KMS-11 (cell line): ENCODE results near the gene GATA6.

Experiments
- H2AFZ ChIP-seq: fragments of 200-600 bp; sonication (generic); 2 replicates; pipeline ENCODE4 v1.6.1; 2016; ENCODE audit warnings: antibody characterized with exemption, mixed run types, low read depth
- H3K27ac ChIP-seq: fragments of 200-600 bp; sonication (generic); 2 replicates; pipeline ENCODE4 v1.6.1; 2016; ENCODE audit warnings: mild to moderate bottlenecking, mixed run types
- H3K27me3 ChIP-seq: fragments of 200-600 bp; sonication (generic); 2 replicates; pipeline ENCODE4 v1.6.1; 2017; ENCODE audit warnings: mild to moderate bottlenecking, low read depth, mixed run types, moderate library complexity; ENCODE audit not compliant: insufficient read depth
- H3K36me3 ChIP-seq: fragments of 200-600 bp; sonication (generic); 2 replicates; pipeline ENCODE4 v1.6.1; 2017; ENCODE audit warnings: mild to moderate bottlenecking, mixed run types; ENCODE audit not compliant: insufficient read depth
- H3K4me1 ChIP-seq: fragments of 200-600 bp; sonication (generic); 2 replicates; pipeline ENCODE4 v1.6.1; 2016; ENCODE audit warnings: mild to moderate bottlenecking, low read depth, mixed run types; ENCODE audit not compliant: poor library complexity, severe bottlenecking
- H3K4me2 ChIP-seq: fragments of 200-600 bp; sonication (generic); 2 replicates; pipeline ENCODE4 v1.7.0; 2016; ENCODE audit warnings: mild to moderate bottlenecking, mixed run types
- H3K4me3 ChIP-seq: fragments of 200-600 bp; sonication (generic); IDR thresholded peaks from 2 replicates; pipeline ENCODE4 v1.6.1; 2017; ENCODE audit warnings: low read depth, low read length, mixed read lengths; ENCODE audit not compliant: insufficient read depth
- H3K79me2 ChIP-seq: fragments of 200-600 bp; sonication (generic); 2 replicates; pipeline ENCODE4 v1.6.1; 2016; ENCODE audit warnings: low read depth, mixed run types; ENCODE audit not compliant: insufficient read depth
- H3K9ac ChIP-seq: fragments of 200-600 bp; sonication (generic); 2 replicates; pipeline ENCODE4 v1.6.1; 2016; ENCODE audit warnings: mild to moderate bottlenecking, mixed run types
- H4K20me1 ChIP-seq: fragments of 200-600 bp; sonication (generic); 2 replicates; pipeline ENCODE4 v1.6.1; 2016; ENCODE audit warnings: mild to moderate bottlenecking, mixed run types; ENCODE audit not compliant: insufficient read depth
- CTCF ChIP-seq: fragments of 200-600 bp; sonication (generic); conservative IDR thresholded peaks from 2 replicates; pipeline ENCODE4 v1.6.1; 2017; ENCODE audit warnings: low read depth, mild to moderate bottlenecking, antibody characterized with exemption, low read length, moderate library complexity, mixed read lengths

The GATA6 gene

GRCh38 chr18:22163416-22164161, 5.8 kb upstream of the GATA6 start:
- peaks cover 8% of the 10 kb centered on the region; the same call in 1 of the 2 replicates for H3K27me3 ChIP-seq
- H3K4me2 ChIP-seq, result no peak overlapping the region
- H4K20me1 ChIP-seq, result no peaks in the 10 kb centered on the region
- no peaks in the 10 kb centered on the region for H3K36me3 ChIP-seq
- H2AFZ ChIP-seq, result no peak overlapping the region
- TF ChIP-seq CTCF, result no peak
- H3K4me3 ChIP-seq, result no peak overlapping the region
- H3K27ac ChIP-seq, result no peak overlapping the region
- H3K4me1 ChIP-seq, result peaks cover 5% of the 10 kb centered on the region
- H3K79me2 ChIP-seq, result no peaks in the 10 kb centered on the region
- no peak overlapping the region for H3K9ac ChIP-seq

- no peak for TF ChIP-seq CTCF
- no peaks in the 10 kb centered on the region for H3K79me2 ChIP-seq
- H3K36me3 ChIP-seq, result no peaks in the 10 kb centered on the region
- no peak overlapping the region for H3K9ac ChIP-seq
- peaks cover 5% of the 10 kb centered on the region for H3K4me1 ChIP-seq
- no peak overlapping the region for H3K27ac ChIP-seq
- no peaks in the 10 kb centered on the region for H4K20me1 ChIP-seq
- H3K4me3 ChIP-seq, result no peak overlapping the region
- no peak overlapping the region for H2AFZ ChIP-seq
- H3K27me3 ChIP-seq, result peaks cover 8% of the 10 kb centered on the region; the same call in 1 of the 2 replicates
- H3K4me2 ChIP-seq, result no peak overlapping the region
Measured at GRCh38 chr18:22164337-22165048, 4.9 kb upstream of the GATA6 start.

DNA sequence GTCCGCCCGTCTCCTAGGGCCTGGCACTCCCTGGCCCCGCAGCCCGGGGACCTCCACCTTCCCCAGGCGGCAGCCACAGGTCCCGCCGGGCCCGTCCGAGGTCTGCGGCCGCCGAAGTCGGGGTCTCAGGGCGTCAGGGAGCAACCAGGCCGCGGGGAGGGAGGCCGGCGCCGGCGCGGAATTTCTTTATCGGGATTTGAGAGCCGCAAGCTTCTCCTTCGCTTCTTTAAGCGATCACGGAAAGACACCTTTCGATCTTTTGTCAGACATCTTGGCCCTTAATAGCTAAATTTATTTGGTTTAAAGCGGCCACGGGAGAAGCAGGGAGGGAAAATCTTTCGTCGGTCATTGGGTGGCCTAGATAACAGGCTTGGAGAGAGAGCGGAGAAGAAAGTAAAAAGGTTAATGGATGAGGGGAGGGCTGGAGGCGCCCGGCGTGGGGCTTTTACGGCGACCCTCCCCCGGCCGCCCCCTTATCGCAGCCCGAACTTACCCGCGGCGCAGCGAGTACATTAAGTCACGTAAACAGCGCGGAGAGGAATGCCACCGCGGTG, 4.3 kb upstream of the GATA6 start:
- no peaks in the 10 kb centered on the region for H3K79me2 ChIP-seq
- peaks cover 5% of the 10 kb centered on the region for H3K4me1 ChIP-seq
- no peak overlapping the region for H3K27ac ChIP-seq
- H3K4me3 ChIP-seq, result no peak overlapping the region
- H2AFZ ChIP-seq, result no peak overlapping the region
- peaks cover 8% of the 10 kb centered on the region; the same call in 1 of the 2 replicates for H3K27me3 ChIP-seq
- no peak overlapping the region for H3K9ac ChIP-seq
- H3K4me2 ChIP-seq, result no peak overlapping the region
- no peaks in the 10 kb centered on the region for H3K36me3 ChIP-seq
- TF ChIP-seq CTCF, result no peak
- no peaks in the 10 kb centered on the region for H4K20me1 ChIP-seq

DNA sequence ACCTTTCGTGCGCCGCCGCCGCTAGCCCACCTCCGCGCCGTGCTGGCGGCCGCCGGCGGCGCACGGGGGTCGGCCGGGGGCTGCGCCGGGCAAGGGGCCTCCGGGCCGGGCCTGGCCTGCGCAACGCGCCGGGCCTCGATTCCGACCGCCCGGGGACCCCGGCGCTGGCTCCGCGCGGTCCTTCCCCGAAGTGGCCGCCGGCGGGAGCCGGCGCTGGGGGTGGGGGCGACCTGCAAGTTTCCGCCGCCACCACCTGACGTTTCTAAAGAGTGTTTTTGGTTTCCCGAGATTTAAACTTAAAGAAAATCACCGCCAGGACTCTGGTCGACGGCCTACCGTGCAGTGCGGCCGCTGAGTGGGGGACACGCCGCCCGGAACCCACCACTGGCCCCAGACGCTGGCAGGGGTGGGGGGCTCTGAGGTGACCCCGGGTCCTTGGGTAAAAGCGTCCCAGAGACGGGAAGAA, 3.8 kb upstream of the GATA6 start:
- no peaks in the 10 kb centered on the region for H3K36me3 ChIP-seq
- H3K4me1 ChIP-seq, result peaks cover 5% of the 10 kb centered on the region
- no peaks in the 10 kb centered on the region for H3K79me2 ChIP-seq
- no peak overlapping the region for H3K27ac ChIP-seq
- H3K4me2 ChIP-seq, result no peak overlapping the region
- no peak overlapping the region for H2AFZ ChIP-seq
- H3K4me3 ChIP-seq, result no peak overlapping the region
- TF ChIP-seq CTCF, result no peak
- no peaks in the 10 kb centered on the region for H4K20me1 ChIP-seq
- no peak overlapping the region for H3K9ac ChIP-seq
- peaks cover 8% of the 10 kb centered on the region; the same call in 1 of the 2 replicates for H3K27me3 ChIP-seq
